DMS53 (cell line): ENCODE data around the gene DDX56.
"Not testable (repeated sequence)": the region's sequence is repeated elsewhere in the genome, so short reads cannot be mapped to it uniquely, and the experiment has no call there.

Source experiments
- DNase-seq: peaks from one replicate; lab custom pipeline; 2025; lab: John Stamatoyannopoulos, UW

Gene DDX56

GRCh38 chr7:44597181-44597580, 23.5 kb upstream of the DDX56 start:
- DNase-seq = not testable (repeated sequence)

- DNase-seq = peak; percentile 37
Measured at GRCh38 chr7:44595934-44596635, 22.4 kb upstream of the DDX56 start.

GRCh38 chr7:44590910-44591309, 17.2 kb upstream of the DDX56 start:
- DNase-seq = no peak

GRCh38 chr7:44587843-44588711, 14.4 kb upstream of the DDX56 start:
- DNase-seq = peak; percentile 76

- DNase-seq = no peak
Measured at GRCh38 chr7:44583146-44583865, 9.6 kb upstream of the DDX56 start.

- DNase-seq = peak; percentile 99
Measured at GRCh38 chr7:44581879-44582603, 8.3 kb upstream of the DDX56 start, which contains the start of gene TMED4. Gene TMED4 (minus strand): TSS chr7:44582231. CDS start chr7:44582206, 25 bp downstream.

GRCh38 chr7:44580945-44581878, 7.5 kb upstream of the DDX56 start:
- peak; percentile 70 for DNase-seq

- no peak for DNase-seq
Measured at GRCh38 chr7:44576228-44576627, 2.5 kb upstream of the DDX56 start.

- no peak for DNase-seq
Measured at GRCh38 chr7:44575054-44575453, 1.3 kb upstream of the DDX56 start.

GRCh38 chr7:44574287-44574872, 672 bp upstream of the DDX56 start:
- DNase-seq = peak; percentile 55

- DNase-seq = no peak
Measured at GRCh38 chr7:44572771-44573170, 937 bp downstream of the DDX56 start.

GRCh38 chr7:44569959-44570358, 3.7 kb downstream of the DDX56 start:
- no peak for DNase-seq

- DNase-seq = no peak
Measured at GRCh38 chr7:44568771-44569560, 4.7 kb downstream of the DDX56 start.

GRCh38 chr7:44567884-44568283, 5.8 kb downstream of the DDX56 start:
- no peak for DNase-seq

- no peak for DNase-seq
Measured at GRCh38 chr7:44566680-44567079, 7.0 kb downstream of the DDX56 start.

GRCh38 chr7:44565795-44566559, 7.7 kb downstream of the DDX56 start:
- DNase-seq = peak; percentile 77

- peak; percentile 85 for DNase-seq
Measured at GRCh38 chr7:44565097-44565794, 8.5 kb downstream of the DDX56 start.

- DNase-seq = no peak
Measured at GRCh38 chr7:44564606-44565005, 9.1 kb downstream of the DDX56 start.
